HL-60/S4 treated with phorbol 12-myristate 13-acetate at 8.2 ng/mL for 4 days and 3 days (cell line): ENCODE data around the gene SCP2D1.

Experiments used
- in situ Hi-C: fragments of 300-500 bp; cut with MboI; formaldehyde crosslinking; loops from 2 replicates; pipeline ENCODE4 v1.15.0; 2022; ENCODE audit warnings: low sequenced_read_pairs

The SCP2D1 gene

DNA sequence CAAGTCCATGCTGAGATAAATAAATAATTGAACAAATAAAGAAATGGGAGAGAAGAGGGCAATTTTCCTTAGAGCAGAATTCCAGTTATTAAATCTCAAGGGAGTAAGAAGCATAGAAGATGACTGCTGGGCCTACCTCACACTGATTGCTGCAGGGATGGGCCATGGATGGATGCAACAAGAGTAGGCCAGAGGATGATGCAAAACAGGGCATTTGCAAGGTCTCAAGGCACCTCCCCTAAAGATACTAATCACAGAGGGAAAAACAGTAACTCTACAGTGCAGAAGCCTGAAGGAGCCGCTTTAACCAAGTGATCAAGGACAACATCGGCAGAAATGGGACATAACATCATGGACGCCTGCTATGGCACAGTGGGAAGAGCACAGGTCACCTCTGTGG is 1.7 kb upstream of the SCP2D1 start:
- in situ Hi-C loops: no loop called here

DNA sequence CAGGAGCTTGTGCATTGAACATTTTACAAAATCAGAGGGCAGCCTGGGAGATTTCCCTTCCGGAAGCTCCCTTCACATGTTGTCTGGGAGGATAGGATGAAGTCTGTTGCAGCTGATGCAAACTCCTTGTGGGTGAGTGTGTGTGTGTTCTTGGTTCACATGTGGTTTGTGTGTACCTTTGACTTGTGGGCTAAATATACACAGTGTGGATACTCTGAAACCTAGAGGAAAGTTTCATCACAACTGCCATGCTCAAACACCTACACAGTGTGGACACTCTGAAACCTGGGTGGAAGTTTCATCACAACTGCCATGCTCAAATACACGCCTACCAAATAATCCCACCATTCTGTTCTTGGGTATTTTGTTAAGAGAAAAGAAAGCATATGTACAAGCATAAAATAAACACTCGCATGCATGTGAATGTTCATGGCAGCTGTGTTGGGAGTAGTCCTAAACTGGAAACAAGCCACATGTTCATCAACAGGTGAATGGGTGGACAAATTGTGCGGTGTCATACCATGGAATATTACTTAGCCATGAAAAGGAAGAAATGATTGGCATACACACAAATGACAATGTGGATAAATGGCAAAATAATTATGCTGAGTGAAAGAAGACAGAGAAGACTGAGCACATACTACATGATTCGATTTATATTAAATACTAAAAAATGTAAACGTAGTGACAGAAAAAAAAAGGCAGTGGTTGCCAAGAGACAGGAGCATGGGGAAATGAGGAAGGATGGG is 1.8 kb downstream of the SCP2D1 start:
- in situ Hi-C loops: no loop called here

DNA sequence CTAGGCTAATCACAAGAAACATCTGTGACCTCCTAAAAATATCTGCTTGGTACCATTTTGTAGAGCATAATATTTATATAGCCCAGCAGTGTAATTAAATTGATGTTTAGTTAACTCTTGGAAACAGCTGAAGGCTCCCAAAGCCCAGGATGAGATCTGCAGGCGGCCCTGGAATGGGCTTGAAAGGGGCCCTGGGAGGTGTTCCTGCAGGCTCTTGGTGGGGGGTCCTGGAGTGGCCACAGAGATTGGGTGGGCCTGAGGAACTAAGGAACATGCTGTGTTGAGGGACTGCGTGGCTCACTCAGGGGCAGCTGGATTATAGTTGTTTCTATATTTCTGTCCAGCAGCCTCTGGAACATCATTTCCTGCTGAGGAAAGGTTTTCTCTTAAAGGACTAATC is 9.2 kb downstream of the SCP2D1 start:
- in situ Hi-C loops: no loop called here

DNA sequence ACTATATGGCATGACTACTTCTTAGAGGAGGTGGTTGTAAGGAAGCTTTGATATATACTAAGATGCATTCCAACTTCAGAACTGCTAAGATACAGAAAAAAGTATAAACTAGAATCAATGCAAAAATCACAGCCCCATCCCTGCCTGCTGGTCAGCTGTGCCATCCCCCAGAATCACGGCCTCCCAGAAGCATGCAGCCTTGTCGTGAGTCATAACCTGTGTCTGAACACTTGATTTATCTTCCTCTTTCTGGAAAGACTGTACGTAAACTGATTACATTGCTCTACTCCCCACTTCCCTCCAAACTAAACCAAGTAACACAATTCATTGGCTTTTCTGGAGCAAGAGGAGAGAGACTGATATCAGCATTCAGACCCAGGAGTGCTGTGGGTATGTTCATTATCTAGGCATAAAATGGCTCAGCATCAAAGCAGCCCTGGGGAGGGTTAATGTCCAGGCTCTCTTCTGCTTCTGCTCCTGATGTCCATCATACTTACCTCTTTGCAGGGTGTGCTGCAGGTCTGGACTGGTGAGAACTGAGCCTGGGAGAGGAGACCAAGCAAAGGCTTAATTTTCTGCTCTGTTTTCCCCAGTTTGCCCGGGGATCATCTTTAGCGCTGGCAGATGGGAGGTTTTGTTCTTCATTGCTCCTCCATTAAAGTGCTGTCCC is 18.4 kb downstream of the SCP2D1 start:
- in situ Hi-C loops: no loop called here

DNA sequence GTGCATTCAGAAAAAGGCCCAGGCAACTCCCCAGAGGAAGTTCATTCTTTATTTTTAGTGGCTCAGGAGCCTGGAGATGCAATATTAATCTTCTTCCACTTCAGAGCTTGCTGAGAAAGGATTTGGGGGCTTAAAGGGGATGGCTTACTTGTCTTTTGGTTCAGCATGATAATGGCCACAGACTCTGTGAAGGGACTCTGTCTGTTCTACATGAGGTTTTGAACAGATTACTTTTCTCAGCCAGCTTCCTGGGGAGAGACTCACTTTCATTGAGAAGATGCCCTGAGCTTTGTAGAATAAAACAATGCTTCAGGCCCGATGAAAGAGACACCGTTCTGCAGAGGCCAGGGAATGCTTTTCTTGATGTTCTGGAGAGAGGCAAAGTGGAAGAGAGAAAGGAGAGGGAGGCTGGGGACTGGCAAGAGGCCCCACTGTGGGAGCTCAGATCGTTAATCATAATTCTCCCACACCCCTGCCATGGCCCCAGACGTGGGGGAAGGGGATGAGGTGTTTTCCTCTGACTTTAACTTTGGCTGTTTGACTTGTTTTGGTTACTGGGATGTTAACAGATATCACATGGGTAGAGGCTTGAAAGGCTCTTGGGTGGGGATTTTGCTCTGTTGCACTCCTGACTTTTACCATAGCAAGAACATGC is 19.1 kb downstream of the SCP2D1 start:
- in situ Hi-C loops: no loop called here

DNA sequence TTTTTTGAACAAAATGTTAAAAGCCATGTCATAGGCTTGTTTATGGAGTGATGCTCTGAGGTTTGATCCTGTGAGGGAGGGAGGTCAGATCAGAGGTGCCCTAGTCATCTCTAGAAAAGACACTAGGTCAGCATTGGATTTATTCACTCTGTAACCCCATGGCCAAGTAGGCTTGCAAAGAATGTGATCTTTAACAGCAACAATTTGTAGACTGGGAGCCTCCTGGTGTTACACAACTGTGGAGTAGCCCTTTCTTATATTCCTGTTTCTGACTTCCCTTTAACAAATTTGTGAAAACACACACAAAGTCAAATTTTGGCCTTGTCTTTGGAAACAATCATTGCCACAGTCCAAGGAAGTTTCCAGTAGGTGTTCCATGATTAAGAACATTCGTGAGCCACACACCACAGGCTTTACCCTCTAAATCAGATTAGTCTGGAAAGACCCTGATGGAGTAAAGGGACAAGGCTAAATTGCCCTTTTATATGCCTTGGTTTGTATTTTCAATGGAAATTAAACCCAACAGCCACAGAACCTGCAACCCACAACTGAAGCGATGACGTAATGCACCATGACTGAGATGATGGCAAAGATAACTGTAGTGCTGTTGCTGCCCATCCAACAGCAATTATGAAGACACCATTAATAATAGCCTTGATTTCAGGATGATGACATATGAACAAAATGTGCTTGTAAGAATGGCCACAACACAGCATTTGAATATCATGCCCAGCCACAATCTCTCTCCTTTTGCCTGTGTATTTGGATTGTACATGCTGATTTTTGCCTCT is 22.1 kb downstream of the SCP2D1 start:
- in situ Hi-C loops: no loop called here

DNA sequence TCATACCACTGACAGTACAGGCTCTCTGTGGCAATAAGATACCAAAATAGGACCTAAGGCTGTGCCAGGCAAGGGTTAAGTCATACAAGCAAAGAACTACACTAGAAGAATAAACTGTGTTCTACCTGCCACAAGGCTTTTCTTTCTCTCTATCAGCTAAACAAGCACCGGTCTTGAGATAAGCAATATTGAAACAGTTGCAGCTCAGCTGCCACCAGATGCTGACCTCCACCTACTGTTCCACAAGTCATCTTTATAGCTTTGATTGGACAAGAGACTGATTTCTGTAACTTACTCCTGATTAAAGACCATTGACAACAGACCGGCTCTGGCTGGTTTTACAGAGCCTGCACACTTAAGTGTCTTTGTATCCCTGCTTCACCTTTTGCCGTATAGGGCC is 24.1 kb downstream of the SCP2D1 start:
- in situ Hi-C loops: no loop called here

DNA sequence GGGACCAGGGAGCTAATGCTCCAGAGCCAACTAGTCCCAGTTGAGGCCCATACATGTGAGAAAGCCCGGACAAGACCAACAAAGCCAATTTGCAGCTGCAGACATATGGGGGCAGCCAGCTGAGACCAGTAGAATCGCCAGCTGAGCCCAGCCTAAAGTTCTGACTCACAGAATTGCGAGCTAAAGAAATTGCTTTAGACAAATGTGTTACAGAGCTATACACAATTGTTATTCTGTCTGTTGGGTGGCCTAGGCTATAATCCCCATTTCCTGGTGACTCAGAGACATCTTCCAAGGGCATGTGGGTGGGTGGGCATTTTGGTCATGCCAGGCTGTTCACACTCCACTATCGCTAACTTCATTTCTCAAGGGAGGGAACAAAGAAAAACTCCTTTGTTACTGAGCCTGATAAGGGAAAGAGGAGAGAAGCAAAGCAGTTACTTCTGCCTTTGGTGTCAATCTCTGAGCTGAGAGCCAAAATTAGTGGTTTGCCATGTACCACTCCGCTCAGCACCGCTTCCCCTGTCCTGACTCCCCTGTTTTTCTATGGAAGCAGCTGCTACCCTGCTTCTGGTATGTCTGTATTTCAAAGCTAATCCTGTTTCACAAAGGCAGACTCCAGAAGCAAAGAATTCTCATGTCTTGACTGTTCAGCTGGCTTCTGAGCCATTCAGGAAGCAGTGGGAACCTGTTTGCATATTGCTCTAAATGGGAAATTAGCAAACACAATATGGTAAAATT is 26.1 kb downstream of the SCP2D1 start:
- in situ Hi-C loops: no loop called here

DNA sequence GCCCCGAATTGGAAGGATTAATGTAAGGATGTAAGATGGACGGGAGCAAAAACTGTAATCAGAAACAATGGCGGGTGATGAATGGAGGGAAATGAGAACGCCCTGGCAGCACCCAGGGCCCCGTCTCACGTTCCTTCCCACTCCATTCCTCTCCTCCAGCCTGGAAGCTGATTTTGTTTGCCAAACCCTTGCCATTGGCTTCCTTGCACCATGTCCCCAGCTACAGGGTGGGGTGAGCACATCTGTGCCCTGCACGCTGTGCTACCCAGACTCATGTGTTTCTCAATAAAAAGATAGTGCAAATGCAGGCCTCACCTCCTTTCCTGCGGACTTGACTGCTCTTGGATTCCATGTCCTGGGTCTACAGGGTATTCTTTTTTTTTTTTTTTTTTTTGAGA is 26.7 kb downstream of the SCP2D1 start:
- in situ Hi-C loops: no loop called here

DNA sequence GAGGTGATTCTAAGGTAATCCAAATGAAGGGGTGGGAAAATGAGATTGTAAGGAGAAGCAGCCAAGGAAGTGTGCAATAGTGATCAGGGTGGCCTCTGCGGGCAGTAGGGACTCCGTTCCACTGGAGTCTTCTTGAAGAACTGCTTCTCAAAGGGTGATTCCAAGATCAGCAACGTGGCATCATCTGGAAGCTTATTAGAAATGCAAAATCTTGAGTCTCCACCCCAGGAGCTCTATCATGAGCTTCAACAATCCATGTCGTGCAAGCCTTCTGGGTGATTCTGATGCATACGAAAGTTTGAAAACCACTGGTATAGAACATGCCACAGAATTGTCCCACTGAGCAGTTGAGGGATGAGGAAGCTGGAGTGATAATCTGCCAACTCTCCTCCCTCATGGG is 31.4 kb downstream of the SCP2D1 start:
- in situ Hi-C loops: no loop called here

DNA sequence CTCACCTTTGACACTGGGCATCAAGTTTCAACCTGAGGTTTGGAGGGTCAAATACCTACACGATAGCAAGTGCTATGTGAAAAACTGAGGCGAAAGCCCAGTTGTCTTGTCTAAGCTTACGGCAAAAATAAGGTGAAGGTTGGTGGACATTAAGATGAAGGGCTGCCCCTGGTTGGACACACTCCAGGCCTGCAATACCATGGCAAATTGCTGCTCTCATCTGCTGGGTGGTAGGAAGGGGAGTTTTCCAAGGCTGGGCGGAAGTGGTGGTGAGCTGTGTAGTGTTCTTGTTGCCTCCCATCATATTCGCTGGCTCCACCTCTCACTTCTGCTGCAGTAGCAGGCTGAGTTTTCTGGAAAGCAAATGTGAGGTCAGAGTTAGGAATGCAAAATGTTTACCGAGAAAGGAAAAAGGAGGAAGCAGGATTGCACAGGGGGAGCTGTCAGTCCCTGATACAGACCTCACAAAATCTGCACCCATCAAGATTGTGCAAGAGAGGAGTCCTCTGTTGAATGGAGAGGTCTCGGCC is 33.7 kb downstream of the SCP2D1 start:
- in situ Hi-C loops: no loop called here

DNA sequence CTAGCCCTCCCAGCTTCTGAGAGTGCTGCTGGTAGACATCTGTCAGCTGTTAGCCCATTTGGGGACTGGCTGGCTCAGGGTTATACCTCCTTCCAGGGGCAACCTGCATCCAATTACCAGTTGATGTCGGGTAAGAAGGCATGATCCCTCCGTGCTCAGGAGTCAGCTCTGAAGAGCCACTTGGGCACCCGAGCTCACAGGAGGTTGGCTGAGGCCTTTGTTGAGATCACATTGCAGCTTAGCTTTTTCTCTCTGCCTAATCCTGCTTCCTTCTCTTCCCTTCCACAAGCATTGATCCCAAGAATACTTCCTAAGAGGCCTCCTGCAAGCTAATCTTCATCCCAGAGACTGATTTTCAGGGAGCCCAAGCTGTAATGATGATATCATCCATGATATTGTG is 35.5 kb downstream of the SCP2D1 start:
- in situ Hi-C loops: no loop called here

DNA sequence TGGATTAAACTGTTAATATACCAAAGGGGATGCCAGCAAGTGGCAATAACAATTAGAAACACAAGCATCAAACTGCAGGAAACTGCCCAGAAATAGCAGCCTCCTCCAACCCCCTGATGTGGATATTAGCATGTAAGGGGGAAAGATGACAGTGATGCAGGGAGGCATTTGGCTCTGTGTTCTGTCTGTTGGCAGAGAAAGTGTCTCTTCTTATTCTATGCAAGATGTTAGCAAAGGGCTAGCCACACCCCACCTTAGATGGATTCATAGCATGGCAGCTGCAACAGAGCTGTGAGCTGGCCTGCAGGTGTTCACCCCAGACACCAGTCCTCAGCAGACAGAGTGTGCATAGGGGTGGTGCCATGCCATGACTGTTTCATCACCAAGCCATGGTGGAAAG is 38.0 kb downstream of the SCP2D1 start:
- in situ Hi-C loops: no loop called here

DNA sequence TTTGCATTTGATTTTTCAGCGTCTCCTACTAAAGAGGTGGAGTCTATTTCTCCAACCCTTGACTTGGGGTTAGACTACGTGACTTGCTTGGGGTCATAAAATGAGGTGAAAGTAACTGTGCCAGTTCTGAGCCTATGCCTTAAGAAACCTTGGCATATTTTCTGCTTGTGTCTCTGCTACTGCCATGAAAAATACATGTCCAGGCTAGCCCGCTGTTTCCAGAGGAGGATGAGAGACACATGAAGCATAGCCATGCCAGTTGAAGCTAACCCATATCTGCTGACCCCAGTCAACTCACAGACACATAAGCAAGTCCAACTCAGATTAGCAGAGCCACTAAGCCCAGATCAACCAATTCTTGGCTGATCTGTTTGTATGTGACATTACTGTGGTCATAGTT is 38.7 kb downstream of the SCP2D1 start:
- in situ Hi-C loops: no loop called here

DNA sequence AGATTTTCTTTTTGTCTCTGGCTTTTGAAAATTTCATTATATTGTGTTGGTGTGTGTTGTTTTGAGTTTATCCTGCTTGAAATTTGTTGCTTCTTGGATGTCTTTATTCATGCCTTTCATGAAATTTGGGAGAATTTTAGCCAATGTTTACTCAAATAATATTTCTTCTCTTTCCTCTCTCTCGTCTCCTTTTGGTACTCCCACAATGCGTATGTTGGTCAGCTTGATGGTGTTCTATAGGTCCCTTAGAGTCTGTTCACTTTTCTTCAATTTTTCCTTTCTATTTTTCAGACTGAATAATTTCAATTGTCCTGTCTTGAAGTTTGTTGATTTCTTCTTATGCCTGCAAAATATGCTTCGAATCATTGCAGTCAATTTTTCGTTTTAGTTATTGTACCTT is 39.6 kb downstream of the SCP2D1 start:
- in situ Hi-C loops: no loop called here

DNA sequence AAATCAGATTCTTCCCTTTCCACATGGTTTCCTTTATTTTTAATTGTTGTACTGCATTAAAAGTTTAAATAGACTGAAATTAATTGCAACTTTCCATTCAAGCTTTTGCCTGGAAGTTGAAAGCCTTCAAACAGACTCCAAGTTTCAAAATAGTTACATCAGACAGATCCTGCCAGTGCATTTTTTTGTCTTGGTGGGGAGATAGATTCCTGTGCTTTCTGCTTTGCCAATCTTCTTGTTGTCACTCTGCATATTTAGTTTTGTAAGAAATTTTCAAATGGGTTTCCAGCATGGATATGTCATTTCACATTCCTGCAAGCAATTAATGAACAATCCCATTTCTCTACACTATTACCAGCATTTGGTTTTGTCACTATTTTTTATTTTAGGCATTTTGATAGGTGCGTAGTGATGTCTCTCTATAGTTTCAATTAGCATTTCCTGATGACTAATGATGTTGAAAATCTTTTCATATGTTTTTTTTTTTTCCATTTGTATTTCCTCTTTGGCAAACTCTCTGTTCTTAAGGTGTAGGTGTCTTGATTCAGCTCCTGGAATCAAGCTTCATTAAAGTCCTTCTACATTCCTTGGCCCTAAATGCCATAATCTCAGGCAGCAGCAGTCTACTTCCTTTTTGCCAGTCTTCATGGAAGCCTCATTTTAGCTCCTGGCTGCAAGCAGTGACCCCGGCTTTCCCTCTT is 40.5 kb downstream of the SCP2D1 start:
- in situ Hi-C loops: no loop called here

DNA sequence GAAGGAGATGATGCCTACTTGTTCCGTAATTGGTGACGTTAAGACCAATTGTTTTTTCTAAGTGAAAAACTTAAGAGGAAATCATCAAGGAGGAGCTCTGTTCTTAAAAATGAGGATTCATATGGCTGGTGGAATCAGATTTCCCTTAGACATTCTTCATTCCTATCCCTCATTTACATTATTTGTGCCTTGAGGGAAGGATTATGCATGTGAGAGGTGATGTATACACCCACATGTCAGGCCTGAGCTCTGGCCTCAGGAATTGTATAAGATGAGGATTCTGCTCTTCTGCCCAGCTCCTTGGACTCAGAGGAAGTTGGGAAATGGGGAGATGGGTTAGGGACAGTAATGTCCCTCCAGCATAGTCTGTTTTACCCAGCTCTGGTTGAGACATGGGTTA is 42.3 kb downstream of the SCP2D1 start:
- in situ Hi-C loops: no loop called here

DNA sequence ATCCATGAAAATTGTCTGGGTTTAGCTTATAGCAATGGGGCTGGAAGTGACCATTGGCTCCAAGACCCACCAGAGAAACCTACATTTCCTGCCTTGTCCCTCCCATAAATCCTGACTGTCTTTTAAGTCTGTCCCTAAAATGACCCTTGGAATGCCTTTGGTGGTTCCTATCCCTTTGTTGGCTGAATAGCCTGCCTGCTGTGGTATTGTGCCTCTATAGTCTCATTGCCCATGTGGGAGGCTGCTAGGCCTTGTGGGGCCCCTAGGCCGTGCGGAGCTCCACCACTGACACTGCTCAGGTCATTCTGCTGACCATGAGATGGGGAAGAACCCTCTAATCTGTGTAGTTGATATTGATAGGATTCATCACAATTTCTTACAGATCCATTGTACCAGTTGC is 43.3 kb downstream of the SCP2D1 start:
- in situ Hi-C loops: no loop called here

DNA sequence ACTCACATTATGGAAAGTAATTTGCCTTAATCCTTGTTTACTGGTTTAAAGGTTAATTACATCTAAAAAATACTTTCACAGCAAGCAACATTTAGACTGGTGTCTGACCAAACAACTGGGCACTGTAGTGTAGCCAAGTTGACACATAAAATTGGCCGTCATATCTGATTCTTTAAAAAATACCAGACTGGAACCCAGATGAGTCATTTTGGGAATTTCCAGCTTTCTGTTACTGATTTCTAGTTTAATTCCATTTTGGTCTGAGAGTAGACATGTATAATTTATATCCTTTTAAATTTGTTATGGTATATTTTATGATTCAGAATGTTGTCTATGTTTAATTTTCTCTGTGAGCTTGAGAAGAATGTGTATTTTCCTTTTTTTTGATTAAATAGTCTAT is 44.1 kb downstream of the SCP2D1 start:
- in situ Hi-C loops: no loop called here

DNA sequence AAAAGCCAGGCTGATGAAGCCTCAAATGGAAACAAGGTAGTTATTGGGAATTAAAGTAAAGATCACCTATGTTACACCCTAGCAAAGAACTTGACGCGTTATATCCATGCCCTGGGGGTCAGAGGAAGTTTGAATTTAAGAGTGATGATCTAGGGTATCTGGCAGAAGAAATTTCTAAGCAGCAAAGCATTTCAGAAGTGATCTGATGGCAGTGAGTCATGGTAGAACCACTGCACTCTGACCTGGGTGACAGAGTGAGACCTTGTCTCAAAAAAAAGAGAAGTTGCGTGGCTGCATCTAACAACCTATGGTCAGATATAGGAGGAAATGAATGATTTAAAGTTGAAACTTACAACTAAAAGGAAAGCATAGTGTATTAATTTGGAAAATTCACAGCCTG is 45.2 kb downstream of the SCP2D1 start:
- in situ Hi-C loops: no loop called here
